HepG2 (cell line): ENCODE data around the gene HSPA1L. TPM values are rescaled to one million over a fixed set of nuclear protein-coding genes. Genes with fewer than 3 reads are reported as not detected.
A peak's percentile ranks its signal among the peaks of the same experiment; 100 is the strongest.

ENCODE experiments used
- EZH2 ChIP-seq: conservative IDR thresholded peaks from 2 replicates; pipeline ENCODE4 v1.6.1; 2012; ENCODE audit warnings: mild to moderate bottlenecking, low read depth, low read length, moderate library complexity
- HOMEZ ChIP-seq: IDR thresholded peaks from 2 replicates; pipeline ENCODE4 v1.6.1; 2016; ENCODE audit warnings: low read depth
- ISX ChIP-seq: sonication (generic); formaldehyde crosslinking; conservative IDR thresholded peaks from 2 replicates; pipeline ENCODE4 v1.5.0; 2020; ENCODE audit warnings: missing genetic modification reagents
- KDM5A ChIP-seq: fragments of 200-600 bp; sonication (generic); IDR thresholded peaks from 2 replicates; pipeline ENCODE4 v1.7.0; 2018; ENCODE audit warnings: antibody characterized with exemption, mild to moderate bottlenecking, low read length, borderline replicate concordance
- MEIS1 ChIP-seq: sonication (generic); formaldehyde crosslinking; IDR thresholded peaks from 2 replicates; pipeline ENCODE4 v1.9.0; 2021; ENCODE audit warnings: mild to moderate bottlenecking, missing genetic modification reagents, moderate library complexity, borderline replicate concordance
- MTERF4 ChIP-seq: sonication (generic); formaldehyde crosslinking; IDR thresholded peaks from 2 replicates; pipeline ENCODE4 v1.8.0; 2023; ENCODE audit warnings: mild to moderate bottlenecking, missing genetic modification reagents
- NFYB ChIP-seq: sonication (generic); formaldehyde crosslinking; IDR thresholded peaks from 2 replicates; pipeline ENCODE4 v1.4.0; 2020; ENCODE audit warnings: missing genetic modification reagents
- PAXIP1 ChIP-seq: sonication (generic); formaldehyde crosslinking; conservative IDR thresholded peaks from 2 replicates; pipeline ENCODE4 v1.4.0; 2020; ENCODE audit warnings: mild to moderate bottlenecking, missing genetic modification reagents, moderate library complexity
- PBX3 ChIP-seq: sonication (generic); formaldehyde crosslinking; IDR thresholded peaks from 2 replicates; pipeline ENCODE4 v1.8.1; 2023; ENCODE audit warnings: missing genetic modification reagents, inconsistent platforms, borderline replicate concordance
- PLRG1 ChIP-seq: fragments of 450-650 bp; conservative IDR thresholded peaks from 2 replicates; pipeline ENCODE4 v1.6.1; 2016
- POGK ChIP-seq: sonication (generic); formaldehyde crosslinking; conservative IDR thresholded peaks from 2 replicates; pipeline ENCODE4 v1.8.0; 2022; ENCODE audit warnings: mild to moderate bottlenecking, moderate library complexity, missing genetic modification reagents
- RAD21 ChIP-seq: fragments of 450-650 bp; formaldehyde crosslinking; IDR thresholded peaks from 2 replicates; pipeline ENCODE4 v1.5.0; 2020; ENCODE audit warnings: mild to moderate bottlenecking
- ZBED4 ChIP-seq: sonication (generic); formaldehyde crosslinking; IDR thresholded peaks from 2 replicates; pipeline ENCODE4 v1.4.0; 2020; ENCODE audit warnings: missing genetic modification reagents, borderline replicate concordance
- ZNF775 ChIP-seq: sonication (generic); formaldehyde crosslinking; IDR thresholded peaks from 2 replicates; pipeline ENCODE4 v1.4.0; 2020; ENCODE audit warnings: missing genetic modification reagents, mild to moderate bottlenecking, moderate library complexity, borderline replicate concordance
- polyA plus RNA-seq, 8 experiments: library from polyadenylated mRNA; depleted of rRNA in 3 of 8; stranded (reverse) in 7 of 8; unstranded in 1 of 8; fragments of >200 nt; fragmentation: Illumina TruSeq in 4 of 8; extraction: Trizol in 4 of 8; gene quantifications; 2 replicates each; pipeline versions ENCODE4 v1.2.1 to v1.2.3, GENCODE V29; 2011 to 2016; ENCODE audit warnings: low read depth in 4 of 8, missing spikeins in 1 of 8, mixed read lengths in 1 of 8; ENCODE audit not compliant: insufficient read depth in 1 of 8
- total RNA-seq, 5 experiments: library from RNA; depleted of rRNA; stranded (reverse); fragments of >200 nt; fragmentation: Illumina TruSeq; extraction: Trizol; gene quantifications; 2 replicates each; pipeline ENCODE4 v1.2.3, GENCODE V29; 2016; ENCODE audit warnings: low read depth in 1 of 5

Gene HSPA1L
- total and polyA plus RNA-seq, 2 of the 13 experiments (the other 11 are each of a cell fraction or from before 2014, with no cell fraction given) = 0.55 to 1.0 TPM

GRCh38 chr6:31815025-31815838 lies at the start of gene HSPA1L, which contains the start of gene HSPA1A (continued):
- no peak for TF ChIP-seq ZNF775 (CRISPR knock-in tag)
- TF ChIP-seq MTERF4 (CRISPR knock-in tag) = no peak
- peak; percentile 22; the same call in 1 of the 2 replicates for TF ChIP-seq RAD21 (CRISPR knock-in tag)
- TF ChIP-seq POGK (CRISPR knock-in tag) = no peak
- TF ChIP-seq ZBED4 = peak; percentile 34; the same call in 1 of the 2 replicates
- TF ChIP-seq KDM5A = no peak; the same call in 1 of the 2 replicates
- TF ChIP-seq PLRG1 = no peak
- TF ChIP-seq HOMEZ (CRISPR knock-in tag) = no peak; the same call in 1 of the 2 replicates
- peak; percentile 84 for TF ChIP-seq NFYB (CRISPR knock-in tag)
- TF ChIP-seq PAXIP1 = no peak
- no peak for TF ChIP-seq EZH2
- TF ChIP-seq PBX3 = no peak
- TF ChIP-seq MEIS1 (CRISPR knock-in tag) = no peak
- TF ChIP-seq ISX (CRISPR knock-in tag) = no peak
